Measurements from ENCODE around the gene CAPN10.

Gene CAPN10

DNA sequence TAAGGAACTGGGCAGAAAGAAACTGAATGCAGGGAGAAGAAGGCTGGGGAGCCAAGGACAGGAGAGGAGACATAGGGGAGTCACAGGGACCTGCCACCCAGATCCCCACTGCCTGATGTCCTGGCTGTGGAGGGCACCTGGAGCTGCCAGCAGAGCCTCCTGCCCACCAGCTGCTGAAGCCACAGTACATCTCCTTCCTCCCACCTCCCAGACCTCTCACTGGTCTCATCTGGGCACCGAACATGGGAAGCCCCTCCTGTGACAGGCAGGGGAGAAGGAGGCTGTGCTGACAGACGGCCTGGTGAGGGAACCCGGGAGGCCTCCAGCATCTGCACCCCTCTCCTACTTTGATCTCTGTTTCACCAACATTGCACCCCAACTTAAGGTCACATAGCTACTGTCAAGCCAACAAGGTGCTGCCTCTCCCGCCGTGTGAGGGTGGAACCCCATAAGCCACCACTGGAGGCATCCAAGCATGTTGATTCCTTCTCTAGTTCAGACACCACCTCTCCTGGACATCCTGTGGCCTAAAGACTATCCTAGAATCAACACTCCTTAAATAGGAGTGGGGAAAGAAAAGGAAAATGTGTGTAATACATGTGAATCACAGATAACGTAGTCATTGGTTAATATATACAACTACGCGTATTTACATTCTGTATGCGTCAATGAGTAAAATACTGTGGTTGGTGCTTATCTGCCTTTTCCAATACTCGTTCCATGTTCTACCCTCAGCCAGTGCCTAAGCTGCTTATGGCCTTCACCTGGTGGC lies 21.8 kb upstream of the CAPN10 start:
- no peak for FAIRE-seq

- no peak for FAIRE-seq
Measured at GRCh38 chr2:240565333-240566202, 21.0 kb upstream of the CAPN10 start.

DNA sequence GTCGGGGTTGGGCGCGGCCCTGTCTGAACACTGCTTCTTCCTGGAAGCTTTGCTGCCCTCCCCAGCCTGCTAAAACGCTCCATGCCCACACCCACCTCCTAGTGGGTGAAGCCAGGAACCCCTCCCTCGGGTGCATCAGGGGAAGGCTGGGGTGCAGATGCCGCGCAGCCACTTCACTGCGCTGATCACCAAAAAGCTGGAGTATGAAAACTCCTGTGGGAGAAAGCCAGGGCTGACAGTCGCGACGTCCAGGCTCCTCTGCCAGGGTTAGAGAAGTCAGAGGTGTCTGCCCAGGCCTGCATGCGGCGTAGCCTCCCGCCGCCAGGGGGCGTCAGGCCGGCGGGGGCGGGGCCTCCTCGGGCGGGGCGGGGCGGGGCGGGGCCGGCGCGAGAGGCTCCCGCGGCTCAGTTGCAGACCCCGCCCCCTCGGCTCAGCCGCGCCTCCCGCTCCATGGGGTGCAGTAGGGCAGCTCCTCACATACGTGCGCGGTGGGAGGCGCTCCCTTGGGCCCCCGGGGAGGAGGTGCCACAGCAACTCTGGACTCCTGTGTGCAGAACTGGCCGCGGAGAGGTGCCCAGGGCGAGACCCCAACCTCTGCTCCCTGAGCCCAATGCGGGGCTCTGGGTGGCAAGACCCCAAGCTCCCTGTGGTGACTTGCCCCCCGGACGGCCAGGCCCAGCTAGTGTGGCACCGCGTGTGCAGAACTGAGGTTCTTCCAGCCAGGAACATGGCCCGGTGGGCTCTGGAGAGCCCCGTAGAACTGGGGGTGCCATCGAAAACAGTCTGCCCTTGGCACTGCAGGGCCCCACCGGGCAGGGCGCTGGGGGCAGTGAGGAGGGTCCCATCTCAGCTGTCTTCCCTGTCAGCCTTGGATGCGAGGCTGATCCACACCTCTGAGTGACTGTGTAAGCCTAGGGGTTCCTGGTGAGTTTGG lies 20.1 kb upstream of the CAPN10 start:
- FAIRE-seq = no peak

GRCh38 chr2:240567137-240567871 lies 19.2 kb upstream of the CAPN10 start:
- FAIRE-seq = no peak

DNA sequence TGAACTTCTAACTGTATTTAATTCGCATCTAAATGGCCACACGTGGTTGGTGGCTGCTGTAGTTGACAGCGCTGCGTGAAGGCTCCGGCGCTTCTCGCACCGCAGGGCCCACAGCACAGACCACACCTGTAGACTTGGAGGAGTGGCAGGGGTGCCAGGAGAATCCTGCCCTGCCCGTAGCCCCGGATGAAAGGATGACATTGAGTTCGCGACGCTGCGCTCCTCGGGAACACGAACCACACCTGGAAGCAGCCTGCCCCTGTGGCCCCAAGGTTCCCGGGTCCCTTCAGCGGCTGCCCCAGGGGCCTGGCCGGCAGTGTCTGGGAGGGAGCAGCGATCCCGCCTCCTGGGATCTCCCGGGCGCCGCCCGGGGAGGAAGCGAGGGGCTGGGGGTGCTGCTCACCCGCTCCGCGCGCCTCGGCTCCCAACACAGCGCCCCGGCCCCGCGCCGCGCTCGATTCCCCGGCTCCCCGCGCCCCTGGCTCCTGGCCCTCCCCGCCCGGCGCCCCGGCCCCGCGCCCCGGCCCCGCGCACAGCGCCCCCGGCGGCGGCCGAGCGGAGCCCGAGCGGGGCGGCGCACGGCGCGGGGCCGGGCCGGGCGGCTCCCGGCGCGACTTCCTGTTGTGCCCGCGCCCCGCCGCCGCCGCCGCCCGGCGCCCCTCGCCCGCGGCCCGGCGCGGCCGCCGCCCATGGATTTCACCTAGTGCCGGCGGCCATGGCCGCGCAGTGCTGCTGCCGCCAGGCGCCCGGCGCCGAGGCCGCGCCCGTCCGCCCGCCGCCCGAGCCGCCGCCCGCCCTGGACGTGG lies 18.5 kb upstream of the CAPN10 start, which contains the start of gene RNPEPL1:
RNPEPL1 (plus strand) TSS at position 613 of the 806 bp plus-strand sequence; CDS start at position 716, 103 bp downstream.
- FAIRE-seq = no peak

- no peak for FAIRE-seq
Measured at GRCh38 chr2:240568678-240569522, 17.6 kb upstream of the CAPN10 start.

DNA sequence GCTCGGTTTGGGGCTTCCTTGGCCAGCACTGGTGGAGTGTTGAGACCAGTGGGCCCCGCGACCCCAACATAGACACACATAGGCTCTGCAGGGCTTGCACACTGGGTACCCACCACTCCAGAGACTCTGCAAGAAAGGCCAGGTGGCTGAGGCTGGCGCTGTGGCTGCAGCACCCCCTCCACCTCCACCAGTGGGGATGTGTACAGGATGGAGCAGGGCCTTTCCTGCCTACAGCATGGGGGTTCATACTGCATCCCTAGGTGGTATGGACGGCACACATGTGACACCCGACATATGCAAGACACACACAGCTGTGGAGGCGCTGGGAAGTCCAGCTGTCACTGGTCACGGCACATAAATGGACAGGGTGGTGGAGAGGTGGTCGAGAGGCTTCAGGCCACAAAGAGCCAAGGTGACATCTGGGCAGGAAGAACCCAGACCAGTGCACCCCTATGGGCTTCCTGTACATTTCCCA lies 17.0 kb upstream of the CAPN10 start:
- no peak for FAIRE-seq

DNA sequence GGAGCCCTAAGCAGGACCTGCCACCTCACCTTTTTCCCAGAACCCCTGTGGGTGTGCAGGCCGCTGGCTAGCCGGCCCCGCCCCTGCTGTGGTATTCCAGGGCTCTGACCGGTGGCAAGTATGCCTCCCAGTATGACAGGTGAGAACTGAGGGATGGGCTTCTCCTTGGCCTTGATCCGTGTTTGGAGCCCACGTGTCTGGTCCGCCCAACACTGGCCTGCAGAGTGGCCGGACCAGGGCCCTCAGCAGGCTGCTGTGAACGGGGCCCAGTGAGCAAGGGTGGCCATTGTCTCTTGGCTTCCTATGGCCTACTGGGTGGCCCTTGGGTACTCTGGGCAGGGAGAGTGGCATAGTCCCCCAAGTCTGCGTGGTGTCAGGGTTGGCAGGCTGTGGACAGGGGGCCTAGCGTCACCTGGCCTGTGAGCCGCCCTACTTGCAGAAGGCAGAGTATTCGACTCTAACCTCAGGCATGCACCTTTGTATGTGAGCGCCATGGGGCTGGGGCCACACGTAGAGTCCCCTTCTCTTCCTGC lies 16.5 kb upstream of the CAPN10 start:
- no peak for FAIRE-seq

DNA sequence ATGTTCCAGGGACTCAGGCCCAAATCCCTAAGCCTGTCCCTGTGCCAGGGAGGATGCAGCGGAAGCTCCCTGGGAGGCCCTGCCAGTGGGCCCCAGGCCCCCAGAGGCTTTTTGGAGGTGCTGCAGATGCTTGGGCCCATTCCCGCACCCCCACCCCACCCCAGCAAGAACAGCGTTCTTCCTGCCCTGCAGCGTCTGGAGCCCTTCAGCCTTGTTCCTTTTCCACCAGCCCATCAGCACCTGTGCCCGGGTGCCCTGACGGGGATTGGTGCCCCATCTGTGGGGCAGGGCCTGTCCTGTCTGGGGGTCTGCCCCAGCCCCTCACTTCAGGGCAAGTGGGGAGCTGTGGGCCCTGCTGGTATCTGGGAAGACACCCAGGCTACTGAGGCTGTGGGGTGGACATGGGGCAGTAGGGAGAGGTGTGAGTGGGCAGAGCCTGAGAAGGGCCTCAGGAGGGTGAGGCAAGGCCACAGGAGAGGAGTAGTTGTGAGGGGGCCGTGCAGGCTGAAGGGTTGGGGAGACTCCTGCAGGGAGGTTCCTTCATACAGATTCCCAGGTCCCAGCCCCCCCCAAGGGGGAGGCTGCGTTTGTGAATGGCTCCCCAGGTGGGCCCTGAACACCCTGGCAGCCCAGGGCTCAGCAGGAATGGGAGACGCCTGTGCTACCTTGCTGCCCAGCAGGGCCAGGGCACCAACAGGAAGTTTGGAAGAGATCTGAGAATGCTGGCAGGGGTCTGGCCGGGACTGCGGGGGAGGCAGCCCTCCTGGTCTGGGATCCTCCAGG lies 15.8 kb upstream of the CAPN10 start:
- FAIRE-seq = no peak

DNA sequence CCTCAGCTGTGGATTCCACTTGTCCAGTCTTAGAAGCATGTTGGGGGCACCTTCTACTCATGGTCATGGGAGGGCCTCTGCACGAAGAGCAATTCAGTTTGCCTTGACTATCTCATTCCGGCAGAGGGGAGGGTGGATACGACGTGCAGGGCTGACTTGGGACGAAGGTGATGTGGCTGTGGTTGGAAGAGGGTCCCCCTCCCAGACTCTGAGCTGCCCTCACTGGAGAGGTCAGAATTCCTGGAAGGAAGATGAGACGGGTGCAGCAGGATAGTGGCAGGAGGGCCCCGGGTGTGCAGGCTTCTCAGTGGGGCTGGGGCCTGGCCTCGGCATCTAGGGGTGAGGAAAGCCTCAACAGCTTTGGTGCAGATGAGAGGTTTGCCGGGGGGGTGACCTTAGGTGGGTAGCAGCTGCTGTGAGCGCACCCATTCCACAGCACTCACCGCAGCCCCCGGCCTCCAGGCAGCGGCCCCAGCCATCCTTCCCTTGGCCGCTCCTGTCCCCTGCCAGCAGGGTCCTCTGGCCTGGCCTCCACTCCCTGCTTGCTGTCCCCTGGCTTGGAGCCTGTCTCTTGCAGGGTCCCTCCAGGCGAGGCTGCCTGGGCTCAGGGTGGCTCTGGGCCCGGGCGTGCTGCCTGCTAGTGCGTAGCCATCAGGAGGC lies 15.1 kb upstream of the CAPN10 start:
- no peak for FAIRE-seq

GRCh38 chr2:240572141-240573031 lies 14.1 kb upstream of the CAPN10 start:
- FAIRE-seq = no peak

DNA sequence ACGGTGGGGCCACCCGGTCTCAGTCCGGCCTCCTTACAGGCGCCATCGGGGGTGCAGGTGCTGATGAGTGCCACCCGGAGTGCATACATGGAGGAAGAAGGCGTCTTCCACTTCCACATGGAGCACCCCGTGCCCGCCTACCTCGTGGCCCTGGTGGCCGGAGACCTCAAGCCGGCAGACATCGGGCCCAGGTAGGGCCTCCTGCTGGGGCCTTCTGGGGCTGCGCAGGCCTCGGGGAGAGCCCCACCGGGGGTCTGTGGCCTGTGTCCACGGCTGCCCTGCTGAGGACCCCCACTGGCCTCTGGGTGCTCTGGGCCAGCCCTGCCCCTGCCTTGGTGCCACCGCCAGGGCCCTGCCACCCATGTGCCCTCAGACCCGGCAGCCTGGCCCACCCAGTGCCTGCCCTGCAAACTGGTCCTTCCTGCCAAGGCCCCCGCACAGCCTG lies 13.4 kb upstream of the CAPN10 start:
- no peak for FAIRE-seq

DNA sequence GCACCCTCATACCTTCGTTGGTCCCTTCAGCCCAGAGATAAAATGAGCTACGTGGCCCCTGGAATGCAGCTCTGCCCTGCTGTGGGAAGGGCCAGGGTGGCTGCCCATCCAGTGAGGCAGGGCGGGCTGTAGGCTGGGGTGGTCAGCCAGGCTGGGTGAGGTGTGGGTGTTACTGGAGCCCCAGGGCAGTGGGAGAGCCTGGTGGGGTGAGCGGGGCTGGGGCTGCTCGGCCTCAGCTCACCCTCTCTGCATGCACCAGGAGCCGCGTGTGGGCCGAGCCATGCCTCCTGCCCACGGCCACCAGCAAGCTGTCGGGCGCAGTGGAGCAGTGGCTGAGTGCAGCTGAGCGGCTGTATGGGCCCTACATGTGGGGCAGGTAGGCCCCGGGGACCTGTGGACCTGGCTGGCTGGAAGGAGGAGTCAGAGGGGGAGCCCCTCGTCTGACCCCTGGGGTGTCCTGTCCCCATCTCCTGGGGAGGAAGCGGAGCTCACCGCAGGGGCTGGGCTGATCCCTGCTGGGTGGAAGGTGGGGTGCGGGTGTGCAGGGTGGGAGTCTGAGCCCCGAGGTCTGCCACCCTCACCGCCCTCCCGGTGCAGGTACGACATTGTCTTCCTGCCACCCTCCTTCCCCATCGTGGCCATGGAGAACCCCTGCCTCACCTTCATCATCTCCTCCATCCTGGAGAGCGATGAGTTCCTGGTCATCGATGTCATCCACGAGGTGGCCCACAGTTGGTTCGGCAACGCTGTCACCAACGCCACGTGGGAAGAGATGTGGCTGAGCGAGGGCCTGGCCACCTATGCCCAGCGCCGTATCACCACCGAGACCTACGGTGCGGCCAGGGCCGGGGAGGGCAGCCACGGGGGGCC lies 12.8 kb upstream of the CAPN10 start:
- FAIRE-seq = no peak

- no peak for FAIRE-seq
Measured at GRCh38 chr2:240574386-240575100, 12.0 kb upstream of the CAPN10 start.
